K562 (cell line): ENCODE data around the gene CBX2. TPM values are rescaled to one million over a fixed set of nuclear protein-coding genes. Genes with fewer than 3 reads are reported as not detected.

ENCODE experiments used
- ATAC-seq: fragments of 200-7000 bp; cut with Tn5 transposase; 3 replicates; pipeline ENCODE4 v1.9.1; 2020; ENCODE audit warnings: moderate library complexity
- BruUV-seq: library from RNA; stranded (reverse); fragments of 400-500 nt; replicated peaks from 2 replicates; lab custom pipeline; 2021; lab: Mats Ljungman, UMichigan
- CTCF ChIA-PET: fragments of 300-600 bp; formaldehyde crosslinking; extraction: SDS; loops from one replicate; lab custom pipeline; 2021; ENCODE audit warnings: low intra/inter-chr PET ratio; lab: Yijun Ruan, JAX
- POLR2A ChIA-PET: fragments of 300-600, 350-650 bp; sonication (Branson Sonifier 250); formaldehyde crosslinking; extraction: SDS; loops from one replicate; lab custom pipeline; 2021; ENCODE audit warnings: antibody characterized with exemption, inconsistent platforms; lab: Yijun Ruan, JAX
- DNase-seq, 4 experiments: peaks; one replicate each; pipeline versions ENCODE4 v3.0.0 to v3.0.0-alpha.2; 2011 to 2018; ENCODE audit warnings: low spot score in 3 of 4, mixed read lengths in 3 of 4; ENCODE audit errors: extremely low read depth in 1 of 4
- FAIRE-seq: peaks from 2 replicates; lab custom pipeline; 2011; peaks lifted over from hg19 to GRCh38; lab: Jason Lieb, UNC
- H2AFZ ChIP-seq: 2 replicates; pipeline ENCODE4 v1.6.0; 2011; ENCODE audit warnings: low read depth, low read length, control low read depth, inconsistent platforms
- H3K27ac ChIP-seq: fragments of 200-600 bp; 3 replicates; pipeline ENCODE4 v1.8.0; 2011; ENCODE audit warnings: low read depth, mild to moderate bottlenecking, control low read depth, inconsistent platforms, low read length, moderate library complexity, mixed read lengths; ENCODE audit errors: extremely low read depth
- H3K27me3 ChIP-seq, 2 experiments: fragments of 300-600 bp in 1 of 2; 2 replicates in 1 of 2; 3 replicates in 1 of 2; pipeline versions ENCODE4 v1.6.0 to v1.8.0; 2011; ENCODE audit warnings: inconsistent platforms in 2 of 2, low read length in 2 of 2, mild to moderate bottlenecking in 1 of 2, mixed read lengths in 1 of 2, moderate library complexity in 1 of 2; ENCODE audit not compliant: control insufficient read depth in 2 of 2, insufficient read depth in 2 of 2
- H3K36me3 ChIP-seq: fragments of 300-600 bp; 3 replicates; pipeline ENCODE4 v1.8.0; 2011; ENCODE audit warnings: mild to moderate bottlenecking, low read length, inconsistent platforms; ENCODE audit not compliant: control insufficient read depth, insufficient read depth
- H3K4me1 ChIP-seq, 2 experiments: fragments of 200-600 bp in 1 of 2; replicated peaks in 1 of 2; 2 replicates in 1 of 2; 3 replicates in 1 of 2; pipeline versions ENCODE4 v1.5.1 to v1.8.0; 2011; ENCODE audit warnings: inconsistent platforms in 2 of 2, low read length in 2 of 2, mild to moderate bottlenecking in 1 of 2, mixed read lengths in 1 of 2, moderate library complexity in 1 of 2; ENCODE audit not compliant: control insufficient read depth in 2 of 2, insufficient read depth in 2 of 2
- H3K4me2 ChIP-seq: 2 replicates; pipeline ENCODE4 v1.6.1; 2011; ENCODE audit warnings: low read length, control low read depth, inconsistent platforms, mixed read lengths; ENCODE audit not compliant: insufficient read depth
- H3K4me3 ChIP-seq: fragments of 200-600 bp; sonication (generic), shearing (Covaris generic); 2 replicates; pipeline ENCODE4 v1.5.1; 2016; ENCODE audit warnings: control low read depth, inconsistent platforms
- H3K79me2 ChIP-seq: fragments of 200-600 bp; 3 replicates; pipeline ENCODE4 v1.8.0; 2011; ENCODE audit warnings: low read length, inconsistent platforms; ENCODE audit not compliant: control insufficient read depth, insufficient read depth
- H3K9ac ChIP-seq, 2 experiments: 2 replicates each; pipeline versions ENCODE4 v1.6.0 to v1.6.1; 2011; ENCODE audit warnings: low read depth in 2 of 2, low read length in 2 of 2, control low read depth in 1 of 2, inconsistent platforms in 1 of 2, mild to moderate bottlenecking in 1 of 2, mixed read lengths in 1 of 2; ENCODE audit not compliant: insufficient read depth in 1 of 2
- H3K9me1 ChIP-seq: one replicate; pipeline ENCODE4 v1.6.0; 2011; ENCODE audit warnings: inconsistent platforms, mild to moderate bottlenecking, low read length, moderate library complexity; ENCODE audit not compliant: control insufficient read depth, insufficient read depth
- H3K9me3 ChIP-seq: replicated peaks from 2 replicates; pipeline ENCODE4 v1.5.1; 2011; ENCODE audit warnings: low read depth, low read length, inconsistent platforms; ENCODE audit not compliant: control insufficient read depth, insufficient read depth
- H4K20me1 ChIP-seq: replicated peaks from 2 replicates; pipeline ENCODE4 v1.6.1; 2011; ENCODE audit warnings: low read length, inconsistent platforms, mixed read lengths; ENCODE audit not compliant: control insufficient read depth, insufficient read depth
- CBFA2T2 ChIP-seq: fragments of 450-650 bp; conservative IDR thresholded peaks from 2 replicates; pipeline ENCODE4 v1.6.1; 2017; ENCODE audit warnings: mild to moderate bottlenecking
- CBX5 ChIP-seq: IDR thresholded peaks from 2 replicates; pipeline ENCODE4 v1.6.1; 2014; ENCODE audit warnings: low read depth, borderline replicate concordance
- CREB1 ChIP-seq, 2 experiments: sonication (generic) in 1 of 2; formaldehyde crosslinking in 1 of 2; IDR thresholded peaks; 2 replicates each; pipeline versions ENCODE4 v1.6.1 to v1.8.0; 2012 to 2022; ENCODE audit warnings: inconsistent platforms in 1 of 2, mild to moderate bottlenecking in 1 of 2, missing genetic modification reagents in 1 of 2, moderate library complexity in 1 of 2
- ZBTB17 ChIP-seq: fragments of 450-650 bp; formaldehyde crosslinking; IDR thresholded peaks from 2 replicates; pipeline ENCODE4 v1.4.0; 2020; ENCODE audit warnings: mild to moderate bottlenecking
- WGBS: fragments of 100-300 bp; shearing (Covaris generic); methylation state at CpG from one replicate; pipeline ENCODE4 v1.1.6; 2016; ENCODE audit warnings: low coverage, mixed read lengths; ENCODE audit not compliant: insufficient coverage; ENCODE audit errors: missing lambda C conversion rate; 5-methylcytosine and 5-hydroxymethylcytosine counted together
- in situ Hi-C: fragments of 300-500 bp; cut with MboI; formaldehyde crosslinking; loops from 4 replicates; pipeline ENCODE4 v1.15.0; 2018; ENCODE audit warnings: inconsistent platforms, mixed read lengths
- intact Hi-C: fragments of 100-400 bp; cut with micrococcal nuclease; formaldehyde crosslinking; loops from 2 replicates; pipeline ENCODE4 v1.14.2; 2022
- polyA plus RNA-seq, 8 experiments: library from polyadenylated mRNA; depleted of rRNA in 4 of 8; stranded (reverse) in 5 of 8; unstranded in 3 of 8; fragments of >200 nt; fragmentation: Nextera tagmentation in 2 of 8; fragmentation: Illumina TruSeq in 1 of 8; extraction: Ambion mirVana in 2 of 8; extraction: Trizol in 1 of 8; gene quantifications; 2 replicates each; pipeline versions ENCODE4 v1.2.1 to v1.2.3, GENCODE V29; 2011 to 2014; ENCODE audit warnings: inconsistent platforms in 1 of 8, missing spikeins in 1 of 8
- total RNA-seq, 7 experiments: library from RNA; depleted of rRNA in 6 of 7; stranded (reverse); fragments of >200 nt in 6 of 7; fragmentation: Illumina TruSeq in 2 of 7; extraction: Trizol in 2 of 7; gene quantifications; 2 replicates each; pipeline versions ENCODE4 v1.2.1 to v1.2.3, GENCODE V29; 2011 to 2021; ENCODE audit warnings: low replicate concordance in 1 of 7
- TF ChIP-seq, protein P1 (sequence below): fragments of 450-650 bp; IDR thresholded peaks from 2 replicates; pipeline ENCODE4 v1.6.1; 2016; ENCODE audit warnings: mild to moderate bottlenecking, moderate library complexity
- TF ChIP-seq, protein P2 (sequence below): fragments of 250-450 bp; sonication (Bioruptor Pico); IDR thresholded peaks from 2 replicates; pipeline ENCODE4 v1.8.0; 2021; ENCODE audit warnings: moderate library complexity, mild to moderate bottlenecking, inconsistent platforms

Gene CBX2
- total and polyA plus RNA-seq, 9 of the 15 experiments (the other 6 are each of a cell fraction or from before 2014, with no cell fraction given): 0.66 to 26.9 (median 13.9) TPM

DNA sequence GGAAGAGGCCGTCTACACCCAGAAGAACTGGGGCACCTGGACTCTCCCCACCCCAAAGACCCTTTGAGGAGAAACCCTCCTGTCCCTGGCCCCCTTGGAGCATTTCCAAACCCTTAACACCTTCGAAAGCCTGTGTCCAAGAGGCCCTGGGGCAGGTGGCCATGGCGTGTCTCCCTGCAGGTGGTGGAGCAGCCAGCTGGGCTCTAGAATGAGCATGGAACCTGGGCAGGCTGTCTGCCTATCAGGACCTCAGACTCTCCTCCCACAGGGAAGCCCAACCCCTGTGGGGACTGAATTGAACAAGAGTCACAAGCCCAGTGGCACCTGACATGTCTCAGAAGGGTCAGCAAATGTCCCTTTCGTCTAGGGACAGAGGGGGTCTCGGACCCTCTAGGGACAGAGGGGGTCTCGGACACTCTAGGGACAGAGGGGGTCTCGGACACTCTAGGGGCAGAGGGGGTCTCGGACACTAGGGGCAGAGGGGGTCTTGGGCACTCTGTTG lies 52.9 kb downstream of the CBX2 start:
- no TSS peak for BruUV-seq
- CTCF ChIA-PET: interaction anchor here (0.6 kb wide), 1 partner anchor 84 kb away, joined by 5 read pairs; no protein-coding TSS in a partner anchor
- DNase-seq (peak in 2 of 4 experiments; percentile 39 to 68), FAIRE-seq (peak; percentile 74), ATAC-seq (no peak)
- Histone ChIP-seq H2AFZ (no peak overlapping the region), H3K9me3 (no peaks in the 10 kb centered on the region), H3K4me2 (peak overlapping the region; percentile 78), H3K27me3 (no peaks in the 10 kb centered on the region), H3K4me3 (no peak overlapping the region), H3K27ac (peak overlapping the region; percentile 99), H3K79me2 (peaks cover 62% of the 10 kb centered on the region), H3K36me3 (peaks cover 22% of the 10 kb centered on the region; the same call in 1 of the 3 replicates), H4K20me1 (peaks cover 10% of the 10 kb centered on the region; the same call in 1 of the 2 replicates), H3K4me1 (peaks cover 65 to 93% of the 10 kb centered on the region in 2 experiments), H3K9me1 (no peaks in the 10 kb centered on the region), H3K9ac (peak overlapping the region; percentile 86 to 92)
- POLR2A ChIA-PET: interaction anchor here (0.6 to 17.8 kb wide), 5 partner anchors 9 to 19 kb away, joined by 3 to 386 read pairs (median 4); partner anchors contain the start of gene CBX4
- intact Hi-C loops (loop anchor here (10.0 kb wide), 1 partner anchor 86 kb away; no protein-coding TSS in a partner anchor), in situ Hi-C loops (no loop called here)
- WGBS: 32% methylated on average over 5 of the region's 8 CpGs
- TF ChIP-seq, protein P1, sequence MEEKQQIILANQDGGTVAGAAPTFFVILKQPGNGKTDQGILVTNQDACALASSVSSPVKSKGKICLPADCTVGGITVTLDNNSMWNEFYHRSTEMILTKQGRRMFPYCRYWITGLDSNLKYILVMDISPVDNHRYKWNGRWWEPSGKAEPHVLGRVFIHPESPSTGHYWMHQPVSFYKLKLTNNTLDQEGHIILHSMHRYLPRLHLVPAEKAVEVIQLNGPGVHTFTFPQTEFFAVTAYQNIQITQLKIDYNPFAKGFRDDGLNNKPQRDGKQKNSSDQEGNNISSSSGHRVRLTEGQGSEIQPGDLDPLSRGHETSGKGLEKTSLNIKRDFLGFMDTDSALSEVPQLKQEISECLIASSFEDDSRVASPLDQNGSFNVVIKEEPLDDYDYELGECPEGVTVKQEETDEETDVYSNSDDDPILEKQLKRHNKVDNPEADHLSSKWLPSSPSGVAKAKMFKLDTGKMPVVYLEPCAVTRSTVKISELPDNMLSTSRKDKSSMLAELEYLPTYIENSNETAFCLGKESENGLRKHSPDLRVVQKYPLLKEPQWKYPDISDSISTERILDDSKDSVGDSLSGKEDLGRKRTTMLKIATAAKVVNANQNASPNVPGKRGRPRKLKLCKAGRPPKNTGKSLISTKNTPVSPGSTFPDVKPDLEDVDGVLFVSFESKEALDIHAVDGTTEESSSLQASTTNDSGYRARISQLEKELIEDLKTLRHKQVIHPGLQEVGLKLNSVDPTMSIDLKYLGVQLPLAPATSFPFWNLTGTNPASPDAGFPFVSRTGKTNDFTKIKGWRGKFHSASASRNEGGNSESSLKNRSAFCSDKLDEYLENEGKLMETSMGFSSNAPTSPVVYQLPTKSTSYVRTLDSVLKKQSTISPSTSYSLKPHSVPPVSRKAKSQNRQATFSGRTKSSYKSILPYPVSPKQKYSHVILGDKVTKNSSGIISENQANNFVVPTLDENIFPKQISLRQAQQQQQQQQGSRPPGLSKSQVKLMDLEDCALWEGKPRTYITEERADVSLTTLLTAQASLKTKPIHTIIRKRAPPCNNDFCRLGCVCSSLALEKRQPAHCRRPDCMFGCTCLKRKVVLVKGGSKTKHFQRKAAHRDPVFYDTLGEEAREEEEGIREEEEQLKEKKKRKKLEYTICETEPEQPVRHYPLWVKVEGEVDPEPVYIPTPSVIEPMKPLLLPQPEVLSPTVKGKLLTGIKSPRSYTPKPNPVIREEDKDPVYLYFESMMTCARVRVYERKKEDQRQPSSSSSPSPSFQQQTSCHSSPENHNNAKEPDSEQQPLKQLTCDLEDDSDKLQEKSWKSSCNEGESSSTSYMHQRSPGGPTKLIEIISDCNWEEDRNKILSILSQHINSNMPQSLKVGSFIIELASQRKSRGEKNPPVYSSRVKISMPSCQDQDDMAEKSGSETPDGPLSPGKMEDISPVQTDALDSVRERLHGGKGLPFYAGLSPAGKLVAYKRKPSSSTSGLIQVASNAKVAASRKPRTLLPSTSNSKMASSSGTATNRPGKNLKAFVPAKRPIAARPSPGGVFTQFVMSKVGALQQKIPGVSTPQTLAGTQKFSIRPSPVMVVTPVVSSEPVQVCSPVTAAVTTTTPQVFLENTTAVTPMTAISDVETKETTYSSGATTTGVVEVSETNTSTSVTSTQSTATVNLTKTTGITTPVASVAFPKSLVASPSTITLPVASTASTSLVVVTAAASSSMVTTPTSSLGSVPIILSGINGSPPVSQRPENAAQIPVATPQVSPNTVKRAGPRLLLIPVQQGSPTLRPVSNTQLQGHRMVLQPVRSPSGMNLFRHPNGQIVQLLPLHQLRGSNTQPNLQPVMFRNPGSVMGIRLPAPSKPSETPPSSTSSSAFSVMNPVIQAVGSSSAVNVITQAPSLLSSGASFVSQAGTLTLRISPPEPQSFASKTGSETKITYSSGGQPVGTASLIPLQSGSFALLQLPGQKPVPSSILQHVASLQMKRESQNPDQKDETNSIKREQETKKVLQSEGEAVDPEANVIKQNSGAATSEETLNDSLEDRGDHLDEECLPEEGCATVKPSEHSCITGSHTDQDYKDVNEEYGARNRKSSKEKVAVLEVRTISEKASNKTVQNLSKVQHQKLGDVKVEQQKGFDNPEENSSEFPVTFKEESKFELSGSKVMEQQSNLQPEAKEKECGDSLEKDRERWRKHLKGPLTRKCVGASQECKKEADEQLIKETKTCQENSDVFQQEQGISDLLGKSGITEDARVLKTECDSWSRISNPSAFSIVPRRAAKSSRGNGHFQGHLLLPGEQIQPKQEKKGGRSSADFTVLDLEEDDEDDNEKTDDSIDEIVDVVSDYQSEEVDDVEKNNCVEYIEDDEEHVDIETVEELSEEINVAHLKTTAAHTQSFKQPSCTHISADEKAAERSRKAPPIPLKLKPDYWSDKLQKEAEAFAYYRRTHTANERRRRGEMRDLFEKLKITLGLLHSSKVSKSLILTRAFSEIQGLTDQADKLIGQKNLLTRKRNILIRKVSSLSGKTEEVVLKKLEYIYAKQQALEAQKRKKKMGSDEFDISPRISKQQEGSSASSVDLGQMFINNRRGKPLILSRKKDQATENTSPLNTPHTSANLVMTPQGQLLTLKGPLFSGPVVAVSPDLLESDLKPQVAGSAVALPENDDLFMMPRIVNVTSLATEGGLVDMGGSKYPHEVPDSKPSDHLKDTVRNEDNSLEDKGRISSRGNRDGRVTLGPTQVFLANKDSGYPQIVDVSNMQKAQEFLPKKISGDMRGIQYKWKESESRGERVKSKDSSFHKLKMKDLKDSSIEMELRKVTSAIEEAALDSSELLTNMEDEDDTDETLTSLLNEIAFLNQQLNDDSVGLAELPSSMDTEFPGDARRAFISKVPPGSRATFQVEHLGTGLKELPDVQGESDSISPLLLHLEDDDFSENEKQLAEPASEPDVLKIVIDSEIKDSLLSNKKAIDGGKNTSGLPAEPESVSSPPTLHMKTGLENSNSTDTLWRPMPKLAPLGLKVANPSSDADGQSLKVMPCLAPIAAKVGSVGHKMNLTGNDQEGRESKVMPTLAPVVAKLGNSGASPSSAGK: no peak
- no peak for TF ChIP-seq CBX5
- TF ChIP-seq ZBTB17 (CRISPR knock-in tag): no peak
- TF ChIP-seq CBFA2T2: peak; percentile 20; the same call in 1 of the 2 replicates
- TF ChIP-seq, protein P2, sequence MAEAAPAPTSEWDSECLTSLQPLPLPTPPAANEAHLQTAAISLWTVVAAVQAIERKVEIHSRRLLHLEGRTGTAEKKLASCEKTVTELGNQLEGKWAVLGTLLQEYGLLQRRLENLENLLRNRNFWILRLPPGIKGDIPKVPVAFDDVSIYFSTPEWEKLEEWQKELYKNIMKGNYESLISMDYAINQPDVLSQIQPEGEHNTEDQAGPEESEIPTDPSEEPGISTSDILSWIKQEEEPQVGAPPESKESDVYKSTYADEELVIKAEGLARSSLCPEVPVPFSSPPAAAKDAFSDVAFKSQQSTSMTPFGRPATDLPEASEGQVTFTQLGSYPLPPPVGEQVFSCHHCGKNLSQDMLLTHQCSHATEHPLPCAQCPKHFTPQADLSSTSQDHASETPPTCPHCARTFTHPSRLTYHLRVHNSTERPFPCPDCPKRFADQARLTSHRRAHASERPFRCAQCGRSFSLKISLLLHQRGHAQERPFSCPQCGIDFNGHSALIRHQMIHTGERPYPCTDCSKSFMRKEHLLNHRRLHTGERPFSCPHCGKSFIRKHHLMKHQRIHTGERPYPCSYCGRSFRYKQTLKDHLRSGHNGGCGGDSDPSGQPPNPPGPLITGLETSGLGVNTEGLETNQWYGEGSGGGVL: no peak
- TF ChIP-seq CREB1 (IDR thresholded peaks at IDR 0.05): no peak
- TF ChIP-seq CREB1 (CRISPR knock-in tag; IDR thresholded peaks at IDR 0.05): 0 out of 2 replicates have a peak, but pooled peaks have one; percentile 31
